GM21786 (cell line): ENCODE measurements around the gene APBB1IP.
"Not testable (repeated sequence)": the region's sequence is repeated elsewhere in the genome, so short reads cannot be mapped to it uniquely, and the experiment has no call there.

ENCODE experiments used
- ATAC-seq: cut with Tn5 transposase; IDR thresholded peaks from one replicate; pipeline ENCODE4 v1.9.1; 2021; ENCODE audit not compliant: unreplicated experiment

APBB1IP gene

GRCh38 chr10:26474845-26475244 lies 36.7 kb downstream of the APBB1IP start:
- not testable (repeated sequence) for ATAC-seq

GRCh38 chr10:26475386-26475785 lies 37.2 kb downstream of the APBB1IP start:
- no peak for ATAC-seq

- ATAC-seq: no peak
Observed at GRCh38 chr10:26477501-26477900, 39.4 kb downstream of the APBB1IP start.

GRCh38 chr10:26478061-26478460 lies 39.9 kb downstream of the APBB1IP start:
- no peak for ATAC-seq

- peak; percentile 52 for ATAC-seq
Observed at GRCh38 chr10:26479766-26480492, 41.8 kb downstream of the APBB1IP start.

GRCh38 chr10:26481315-26481692 lies 43.2 kb downstream of the APBB1IP start:
- no peak for ATAC-seq

GRCh38 chr10:26481914-26482550 lies 43.9 kb downstream of the APBB1IP start:
- ATAC-seq: peak; percentile 37

- no peak for ATAC-seq
Observed at GRCh38 chr10:26483554-26483953, 45.4 kb downstream of the APBB1IP start.

GRCh38 chr10:26485150-26485941 lies 47.2 kb downstream of the APBB1IP start:
- no peak for ATAC-seq

GRCh38 chr10:26486304-26486703 lies 48.2 kb downstream of the APBB1IP start:
- no peak for ATAC-seq

- ATAC-seq: peak; percentile 84
Observed at GRCh38 chr10:26486990-26487850, 49.1 kb downstream of the APBB1IP start.

- ATAC-seq: no peak
Observed at GRCh38 chr10:26488344-26488743, 50.2 kb downstream of the APBB1IP start.

GRCh38 chr10:26489081-26489480 lies 50.9 kb downstream of the APBB1IP start:
- no peak for ATAC-seq

- not testable (repeated sequence) for ATAC-seq
Observed at GRCh38 chr10:26490367-26490766, 52.2 kb downstream of the APBB1IP start.

GRCh38 chr10:26491276-26491675 lies 53.1 kb downstream of the APBB1IP start:
- no peak for ATAC-seq

- ATAC-seq: no peak
Observed at GRCh38 chr10:26491934-26492333, 53.8 kb downstream of the APBB1IP start.

- not testable (repeated sequence) for ATAC-seq
Observed at GRCh38 chr10:26492725-26493124, 54.6 kb downstream of the APBB1IP start.

- no peak for ATAC-seq
Observed at GRCh38 chr10:26494018-26494417, 55.9 kb downstream of the APBB1IP start.

- ATAC-seq: no peak
Observed at GRCh38 chr10:26499426-26499825, 61.3 kb downstream of the APBB1IP start.

- ATAC-seq: no peak
Observed at GRCh38 chr10:26502986-26503385, 64.8 kb downstream of the APBB1IP start.

GRCh38 chr10:26503911-26504310 lies 65.8 kb downstream of the APBB1IP start:
- no peak for ATAC-seq
